ENCODE measurements around the gene PTGR1.
"Not testable (repeated sequence)": the region's sequence is repeated elsewhere in the genome, so short reads cannot be mapped to it uniquely, and the experiment has no call there.

The PTGR1 gene

DNA sequence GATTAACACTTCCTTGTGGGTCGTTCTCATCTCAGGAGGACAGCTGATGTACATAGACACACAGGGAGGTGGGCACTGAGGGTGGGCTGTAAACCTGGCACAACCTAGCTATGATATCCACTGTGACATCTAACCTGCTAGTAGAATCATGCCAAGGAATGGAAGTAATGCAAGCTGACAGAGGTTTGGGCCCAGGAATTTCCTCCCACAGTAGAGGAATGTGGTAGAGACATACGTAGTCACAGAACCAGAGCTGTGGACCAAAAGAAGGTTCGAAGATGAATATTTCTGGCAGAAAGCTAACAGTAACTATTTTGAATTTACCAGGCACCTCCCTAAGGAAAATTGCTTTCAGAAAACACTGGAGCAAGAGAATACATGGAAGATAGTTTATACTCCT, 16.5 kb upstream of the PTGR1 start:
- DNase-seq (ENCODE audit: insufficient read length, low spot score) (no peak), FAIRE-seq (no peak)

GRCh38 chr9:111613436-111614040, 14.1 kb upstream of the PTGR1 start:
- FAIRE-seq = no peak
- DNase-seq (ENCODE audit: insufficient read length, low spot score) = no peak

DNA sequence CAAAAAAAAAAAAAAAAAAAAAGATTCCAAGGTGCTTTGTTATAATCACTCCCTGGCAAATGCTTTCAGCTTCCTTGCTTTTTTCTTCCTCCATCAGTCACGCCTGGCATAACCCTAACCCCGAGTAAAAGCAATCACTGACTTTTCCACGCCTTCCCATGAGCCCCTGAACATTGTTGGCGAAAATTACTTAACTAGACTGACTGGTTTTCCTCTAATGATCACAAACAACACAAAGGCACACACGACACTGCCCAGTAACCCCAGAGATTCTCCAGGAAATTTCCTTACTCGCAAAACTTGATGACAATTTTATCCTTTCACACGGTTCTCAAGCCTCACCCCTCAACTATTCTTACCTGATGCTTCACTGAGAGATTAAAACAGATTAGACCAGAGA, 11.4 kb upstream of the PTGR1 start:
- DNase-seq (ENCODE audit: insufficient read length, low spot score) = no peak
- no peak for FAIRE-seq

DNA sequence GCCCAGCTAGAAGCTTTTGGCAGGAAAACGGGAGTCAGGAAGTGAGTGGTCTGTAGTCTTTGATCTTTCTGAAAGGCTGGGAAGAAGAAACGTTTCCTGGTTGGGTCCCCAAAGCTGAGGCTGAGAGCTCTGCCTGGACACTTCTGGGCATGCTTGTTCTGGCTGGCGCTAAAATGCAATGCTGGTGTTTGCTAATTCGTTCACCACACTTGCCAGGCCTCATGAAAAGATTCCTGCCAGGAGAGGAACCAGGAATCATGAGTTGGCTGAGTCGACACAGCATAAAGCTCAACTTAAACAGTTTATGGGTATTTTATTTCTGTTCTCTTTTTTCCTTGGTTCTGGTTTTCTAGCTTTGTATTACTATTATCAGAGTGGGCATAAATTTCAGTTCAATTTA, 10.7 kb upstream of the PTGR1 start:
- no peak for FAIRE-seq
- no peak for DNase-seq (ENCODE audit: insufficient read length, low spot score)

DNA sequence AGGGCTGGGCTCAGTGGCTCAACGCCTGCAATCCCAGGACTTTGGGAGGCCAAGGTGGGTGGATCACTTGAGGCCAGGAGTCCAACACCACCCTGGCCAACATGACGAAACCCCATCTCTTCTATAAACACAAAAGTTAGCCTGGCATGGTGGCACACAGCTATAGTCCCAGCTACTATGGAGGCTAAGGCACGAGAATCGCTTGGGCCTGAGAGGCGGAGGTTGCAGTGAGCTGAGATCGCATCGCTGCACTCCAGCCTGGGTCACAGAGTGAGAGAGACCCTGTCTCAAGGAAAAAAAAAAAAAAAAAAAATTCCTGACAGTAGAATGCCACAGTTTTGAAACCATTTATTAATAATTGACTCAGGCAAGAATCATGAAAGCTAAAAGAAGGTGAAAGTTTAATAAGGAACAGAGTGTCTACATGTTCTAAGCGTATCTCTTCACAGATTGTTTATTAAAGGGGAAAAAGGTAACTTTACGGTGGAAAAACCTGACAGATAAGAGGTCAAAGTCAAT, 5.7 kb upstream of the PTGR1 start:
- no peak for FAIRE-seq
- no peak for DNase-seq (ENCODE audit: insufficient read length, low spot score)

GRCh38 chr9:111604054-111604615, 4.7 kb upstream of the PTGR1 start:
- no peak for FAIRE-seq
- no peak for DNase-seq (ENCODE audit: insufficient read length, low spot score)

DNA sequence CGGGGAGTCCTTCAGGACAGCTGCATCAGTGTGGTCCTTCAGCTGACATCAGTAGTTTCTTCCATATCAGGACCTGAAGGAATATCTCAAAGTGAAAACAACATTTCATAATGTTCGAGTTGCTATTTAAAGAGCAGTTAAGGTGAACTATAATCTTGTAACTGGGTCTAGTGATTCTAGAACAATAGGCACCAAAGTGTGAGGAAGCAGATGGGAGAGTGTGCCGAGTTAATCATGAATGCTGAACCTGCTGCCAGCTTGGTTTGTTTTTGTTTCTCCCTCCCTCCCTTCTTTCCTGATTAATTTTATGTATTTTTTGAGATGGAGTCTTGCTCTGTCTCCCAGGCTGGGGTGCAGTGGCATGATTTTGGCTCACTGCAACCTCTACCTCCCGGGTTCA, 3.6 kb upstream of the PTGR1 start:
- FAIRE-seq (no peak), DNase-seq (ENCODE audit: insufficient read length, low spot score) (no peak)

DNA sequence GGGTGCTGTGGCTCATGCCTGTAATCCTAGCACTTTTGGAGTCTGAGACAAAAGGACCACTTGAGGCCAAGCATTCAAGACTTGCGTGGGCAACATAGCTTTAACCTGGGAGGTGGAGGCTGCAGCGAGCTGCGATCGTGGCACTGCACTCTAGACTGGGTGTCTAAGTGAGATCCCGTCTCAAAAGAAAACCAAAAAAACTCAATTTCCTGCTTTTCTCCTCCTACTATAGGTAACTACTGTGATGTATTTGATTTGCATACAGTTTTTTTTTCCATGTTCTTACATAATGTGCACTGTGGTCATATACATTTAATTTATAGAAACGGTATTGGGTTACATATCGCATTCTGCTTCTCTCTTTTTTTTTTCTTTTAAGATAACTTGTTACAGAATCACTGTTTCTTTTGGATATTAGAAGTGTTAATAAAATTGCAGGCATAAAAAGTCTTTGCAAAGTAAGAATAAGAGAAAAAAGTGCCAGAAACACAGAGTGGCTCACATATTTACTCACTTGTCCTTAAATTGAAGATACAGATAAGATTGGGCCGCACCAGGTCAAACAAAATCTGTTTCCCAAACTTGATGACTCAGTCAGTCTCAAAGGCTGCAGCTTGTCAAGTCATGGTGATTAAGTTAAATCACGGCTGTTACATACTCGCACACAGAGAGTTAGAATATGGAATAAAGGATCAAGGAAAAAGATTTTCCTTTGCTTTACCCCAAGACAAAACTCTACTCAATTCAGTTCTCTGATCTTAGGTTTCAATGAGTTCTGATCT, 2.0 kb upstream of the PTGR1 start:
- DNase-seq (ENCODE audit: insufficient read length, low spot score) (no peak), FAIRE-seq (no peak)

GRCh38 chr9:111599955-111600343, 502 bp upstream of the PTGR1 start:
- FAIRE-seq = no peak
- no peak for DNase-seq (ENCODE audit: insufficient read length, low spot score)

DNA sequence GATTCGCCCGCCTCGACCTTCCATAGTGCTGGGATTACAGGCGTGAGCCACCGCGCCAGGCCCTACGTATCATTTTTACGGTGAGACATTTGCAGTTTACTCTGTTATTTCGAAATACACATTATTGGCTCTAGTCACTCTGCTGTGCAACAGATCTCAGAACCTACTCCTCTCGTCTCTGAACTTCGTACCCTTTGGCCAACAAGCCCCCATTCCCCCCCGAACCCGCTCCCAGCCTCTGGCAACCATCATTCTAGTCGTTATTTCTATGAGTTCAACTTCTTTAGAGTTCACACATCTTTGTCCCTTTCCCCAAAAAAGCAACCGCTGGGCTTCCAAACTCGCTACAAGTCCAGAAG, 735 bp downstream of the PTGR1 start:
- FAIRE-seq (no peak), DNase-seq (ENCODE audit: insufficient read length, low spot score) (no peak)

DNA sequence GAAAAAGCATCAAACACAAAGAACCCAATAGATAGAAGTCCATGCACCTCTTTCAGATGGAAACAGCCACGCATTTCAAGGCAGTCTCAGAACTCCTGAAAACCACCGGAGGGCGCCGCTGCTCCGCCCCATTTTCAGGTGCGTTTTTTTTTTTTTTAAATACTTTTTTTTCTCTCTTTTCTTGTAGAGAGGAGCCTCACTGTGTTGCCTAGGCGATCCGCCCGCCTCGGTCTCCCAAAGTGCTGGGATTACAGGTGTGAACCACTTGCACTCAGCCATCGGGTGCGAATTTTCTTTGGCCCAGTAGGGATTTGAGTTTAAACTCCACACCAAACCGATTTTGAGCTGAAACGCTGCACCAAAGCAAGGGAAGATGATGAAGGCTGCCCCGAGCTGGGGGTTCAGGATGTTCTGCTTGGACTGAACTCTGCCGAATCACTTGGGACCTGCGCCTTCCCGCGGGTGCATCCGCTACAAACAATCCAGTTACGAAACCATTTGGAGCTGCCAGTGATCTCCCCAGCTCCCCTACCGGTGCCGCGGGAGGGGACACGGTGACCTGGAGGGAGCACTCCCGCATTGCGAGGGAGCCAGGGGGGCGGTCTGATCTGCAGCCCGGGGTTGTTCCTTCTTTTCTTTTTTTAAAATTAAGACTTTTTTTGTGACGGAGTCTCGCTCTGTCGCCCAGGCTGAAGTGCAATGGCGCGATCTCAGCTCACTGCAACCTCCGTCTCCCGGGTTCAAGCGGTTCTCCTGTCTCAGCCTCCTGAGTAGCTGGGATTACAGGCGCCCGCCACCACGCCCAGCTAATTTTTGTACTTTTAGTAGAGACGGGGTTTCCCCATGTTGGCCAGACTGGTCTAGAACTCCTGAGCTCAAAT, 1.4 kb downstream of the PTGR1 start:
- peak; percentile 62 for DNase-seq (ENCODE audit: insufficient read length, low spot score)
- FAIRE-seq = no peak

GRCh38 chr9:111588846-111589245, 10.6 kb downstream of the PTGR1 start:
- no peak for FAIRE-seq

DNA sequence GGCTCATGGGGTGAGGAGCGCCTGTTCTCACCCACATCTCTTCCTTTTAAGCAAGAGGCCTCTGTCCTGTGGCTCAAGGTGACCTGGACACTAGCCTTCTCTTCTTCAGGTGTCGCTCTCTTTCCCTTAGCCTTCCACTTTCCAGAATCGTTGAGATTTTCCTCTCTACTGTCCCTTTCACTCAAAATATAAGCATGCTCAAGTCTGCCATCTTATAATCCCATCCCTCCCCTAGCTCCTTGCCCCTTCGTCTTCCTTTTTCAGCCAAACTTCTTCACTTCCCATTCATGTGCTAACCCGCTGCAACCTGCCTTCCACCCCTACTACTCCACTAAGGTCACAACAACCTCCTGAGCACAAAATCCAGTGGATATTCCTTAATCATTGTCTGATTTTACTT, 13.1 kb downstream of the PTGR1 start:
- FAIRE-seq (no peak), DNase-seq (ENCODE audit: insufficient read length, low spot score) (no peak)

More at GRCh38 chr9:111588846-111589245, 10.6 kb downstream of the PTGR1 start:
- no peak for DNase-seq (ENCODE audit: insufficient read length, low spot score)

- FAIRE-seq = no peak
- DNase-seq (ENCODE audit: insufficient read length, low spot score) = no peak
These were observed 16.6 kb downstream of the PTGR1 start for GRCh38 chr9:111582888-111583287.

- FAIRE-seq = no peak
- DNase-seq (ENCODE audit: insufficient read length, low spot score) = no peak
These were observed 26.4 kb downstream of the PTGR1 start for GRCh38 chr9:111572950-111573604.

GRCh38 chr9:111568127-111568526, 31.3 kb downstream of the PTGR1 start:
- DNase-seq (ENCODE audit: insufficient read length, low spot score) = not testable (repeated sequence)

GRCh38 chr9:111566234-111566633, 33.2 kb downstream of the PTGR1 start:
- DNase-seq (ENCODE audit: insufficient read length, low spot score) = no peak
- FAIRE-seq = no peak

More at GRCh38 chr9:111568127-111568526, 31.3 kb downstream of the PTGR1 start:
- FAIRE-seq = not testable (repeated sequence)

GRCh38 chr9:111561165-111561719, 38.2 kb downstream of the PTGR1 start:
- FAIRE-seq = no peak
- no peak for DNase-seq (ENCODE audit: insufficient read length, low spot score)

DNA sequence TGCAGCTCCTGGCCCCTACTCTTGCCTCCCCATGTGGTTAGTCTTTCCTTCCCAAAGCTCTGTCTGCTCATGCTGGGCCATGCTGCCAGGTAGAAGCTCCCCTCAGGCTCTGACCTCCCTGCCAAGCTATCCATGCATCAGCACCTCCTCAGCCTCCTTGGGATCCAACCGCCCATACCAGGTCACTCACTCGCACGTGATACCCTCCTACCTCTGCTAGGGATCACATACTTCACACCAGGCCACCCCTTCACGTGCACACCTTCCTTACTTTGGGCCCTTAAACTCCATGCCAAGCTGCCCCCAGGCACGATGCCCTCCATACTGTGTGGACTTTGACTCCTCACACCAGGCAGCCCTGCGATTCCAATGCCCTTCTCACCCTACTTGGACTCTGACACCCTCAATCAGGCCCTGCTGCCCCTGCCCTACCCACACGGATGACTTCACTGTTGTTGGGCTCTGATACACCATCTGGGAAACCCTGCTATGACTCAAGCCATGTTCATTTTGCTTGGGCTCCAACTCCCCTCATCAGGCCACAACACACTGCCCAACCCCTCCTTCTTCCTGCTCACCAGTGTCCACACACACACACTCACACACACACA, 40.3 kb downstream of the PTGR1 start:
- no peak for FAIRE-seq

DNA sequence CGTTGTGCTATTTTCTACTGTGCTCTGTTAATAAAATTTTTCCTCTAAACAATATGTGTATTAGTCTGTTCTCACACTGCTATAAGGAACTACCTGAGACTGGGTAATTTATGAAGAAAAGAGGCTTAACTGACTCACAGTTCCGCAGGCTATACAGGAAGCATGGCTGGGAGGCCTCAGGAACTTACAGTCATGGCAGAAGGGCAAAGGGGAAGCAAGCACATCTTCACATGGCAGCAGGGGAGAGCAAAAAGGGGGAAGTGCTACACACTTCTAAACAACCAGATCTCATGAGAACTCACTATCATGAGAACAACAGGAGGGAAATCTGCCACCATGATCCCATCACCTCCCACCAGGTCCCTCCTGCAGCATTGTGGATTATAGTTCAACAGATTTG, 44.0 kb downstream of the PTGR1 start:
- peak; percentile 31 for FAIRE-seq
- not testable (repeated sequence) for DNase-seq (ENCODE audit: insufficient read length, low spot score)

More for the DNA sequence above, 40.3 kb downstream of the PTGR1 start:
- DNase-seq (ENCODE audit: insufficient read length, low spot score) = no peak

All from HTR-8/SVneo (cell line).